ENCODE measurements around the gene STRADB. TPM values are rescaled to one million over a fixed set of nuclear protein-coding genes. Genes with fewer than 3 reads are reported as not detected.
A peak's percentile ranks its signal among the peaks of the same experiment; 100 is the strongest.
"Not testable (repeated sequence)": the region's sequence is repeated elsewhere in the genome, so short reads cannot be mapped to it uniquely, and the experiment has no call there.

Gene STRADB
- polyA plus RNA-seq (2013, experiment 1 of 2; ENCODE audit: insufficient read length), result 22.9 TPM
- 22.4 TPM for polyA plus RNA-seq (2013, experiment 2 of 2; ENCODE audit: insufficient read length)

- peak; percentile 96 for DNase-seq
Observed at GRCh38 chr2:201451292-201452057, at the start of gene STRADB, which contains the start of gene TRAK2. Gene STRADB (plus strand): TSS chr2:201451740. CDS start chr2:201454841, 3,101 bp downstream. Gene TRAK2 (minus strand): TSS chr2:201451458. CDS start chr2:201420507, 30,951 bp downstream.

- DNase-seq, result no peak
Observed at GRCh38 chr2:201401815-201402214, 49.7 kb upstream of the STRADB start.

DNA sequence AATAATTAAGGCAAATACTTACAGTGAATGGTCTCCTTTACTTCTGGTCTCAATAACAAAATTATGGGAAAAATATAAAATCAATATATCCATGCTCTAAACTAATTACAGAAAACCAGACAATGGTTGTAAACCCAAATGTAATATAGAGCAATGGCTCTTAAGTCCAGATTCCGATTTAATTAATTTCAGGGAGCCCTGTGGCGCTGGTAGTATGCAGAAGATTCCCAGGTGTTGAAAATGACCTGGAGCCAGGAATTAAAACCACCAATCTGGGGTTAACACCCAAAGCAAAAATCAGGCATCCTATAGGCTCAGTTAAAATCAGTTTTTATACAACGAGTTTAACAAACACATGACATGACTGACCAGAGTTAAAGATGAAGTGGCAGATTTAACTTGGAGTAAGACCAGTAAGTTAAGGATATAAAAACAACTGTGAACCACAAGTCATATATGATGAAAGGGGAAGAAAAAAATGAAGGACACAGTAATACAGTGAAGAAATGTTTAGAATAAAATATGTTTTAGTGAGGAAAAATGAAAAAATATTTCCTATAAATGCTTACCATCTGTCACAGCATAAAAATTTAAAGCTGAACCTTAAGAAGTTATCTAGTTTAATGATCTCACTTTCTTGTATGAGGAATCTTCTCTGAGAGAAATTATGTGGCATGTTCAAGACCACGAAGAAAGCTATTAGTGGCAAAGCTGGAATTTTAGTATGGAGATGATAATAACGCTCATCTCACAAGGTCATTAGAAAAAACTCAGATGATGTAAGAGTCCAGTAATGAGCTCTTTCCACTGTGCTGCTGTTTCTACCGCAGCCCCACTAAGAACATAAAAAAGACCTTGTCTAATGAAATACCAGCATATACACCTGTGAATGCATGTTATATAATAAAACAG is 48.6 kb upstream of the STRADB start:
- DNase-seq, result peak; percentile 69

DNA sequence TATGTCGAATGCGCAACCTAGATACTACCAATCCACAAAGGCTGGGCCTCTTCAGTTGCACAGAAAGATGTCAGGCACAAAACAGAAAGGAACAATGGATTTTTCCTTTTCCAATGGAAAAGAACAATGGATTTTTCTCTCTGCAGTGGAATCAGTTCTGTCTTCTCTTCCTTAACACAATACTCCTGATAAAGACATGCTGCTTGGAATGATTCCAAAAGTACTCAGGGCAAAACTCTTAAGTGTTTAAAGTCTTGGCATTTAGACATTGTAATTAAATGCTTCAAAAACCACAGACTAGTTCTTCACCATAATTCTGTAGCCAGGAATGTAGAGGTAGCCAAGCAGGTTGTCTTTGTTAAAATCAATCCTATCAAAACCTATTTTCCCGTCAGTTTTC is 47.7 kb upstream of the STRADB start:
- DNase-seq, result peak; percentile 27

- no peak for DNase-seq
Observed at GRCh38 chr2:201404699-201405280, 46.8 kb upstream of the STRADB start.

DNA sequence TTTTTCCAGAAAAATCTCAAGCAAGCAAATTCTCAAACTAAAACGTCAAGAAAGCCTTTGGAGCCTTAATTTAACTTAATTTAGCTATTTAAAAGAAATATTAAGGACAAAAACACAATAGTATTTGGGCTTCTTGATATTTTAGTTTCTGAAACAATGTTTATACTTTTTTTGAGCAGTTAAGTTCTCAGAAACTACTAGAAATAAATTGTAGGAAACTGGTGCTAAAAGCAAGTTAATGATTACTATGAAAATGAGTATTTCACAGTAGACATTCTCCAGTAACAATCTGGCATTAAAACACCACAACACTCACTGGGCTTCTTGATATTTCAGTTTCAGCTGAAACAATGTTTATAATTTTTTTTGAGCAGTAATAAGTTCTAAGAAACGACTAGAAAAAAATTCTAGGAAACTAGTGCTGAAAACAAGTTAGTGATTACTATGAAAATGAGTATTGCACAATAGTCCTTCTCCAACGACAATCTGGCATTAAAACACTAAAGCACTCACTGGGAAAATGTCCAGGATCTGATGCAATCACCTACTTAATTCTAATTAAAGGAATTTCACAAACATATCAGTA is 45.4 kb upstream of the STRADB start:
- DNase-seq, result peak; percentile 46

GRCh38 chr2:201407265-201407664 is 44.3 kb upstream of the STRADB start:
- DNase-seq, result no peak

DNA sequence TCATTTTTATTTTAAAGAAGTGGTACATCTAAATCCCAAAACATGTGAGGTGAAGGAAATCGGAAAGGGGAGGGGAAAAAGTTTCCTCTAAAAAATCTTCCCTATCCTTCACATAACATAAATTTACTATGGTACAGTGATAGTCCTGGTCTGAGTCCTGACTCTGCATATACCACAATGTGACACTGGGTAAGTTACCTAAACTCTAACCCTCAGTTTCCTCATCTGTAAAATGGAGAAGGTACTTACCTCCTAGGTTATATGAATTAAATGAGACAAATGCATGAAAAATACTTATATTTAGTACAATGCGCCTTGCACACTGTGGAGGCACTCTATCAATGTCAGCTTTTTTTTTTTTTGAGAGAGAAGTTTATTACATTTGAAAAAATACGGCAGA is 42.6 kb upstream of the STRADB start:
- no peak for DNase-seq

DNA sequence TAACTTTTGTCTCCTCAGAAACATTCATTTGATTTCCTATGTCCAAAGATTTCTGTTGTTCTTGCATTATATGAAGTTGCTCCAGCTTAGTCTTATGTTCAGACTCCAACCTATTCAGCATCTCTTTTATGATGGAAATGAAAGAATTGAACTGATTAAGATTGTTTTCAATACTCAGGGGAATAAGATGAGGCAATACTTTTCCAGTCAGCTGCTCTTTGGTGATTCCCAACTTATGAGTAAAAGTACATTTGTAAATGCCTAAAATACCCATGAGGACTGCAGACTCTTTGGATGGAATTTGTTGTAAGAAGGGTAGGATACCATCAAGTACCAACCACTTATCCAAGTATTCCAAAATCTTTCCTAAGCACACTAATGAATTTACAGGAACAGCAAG is 40.1 kb upstream of the STRADB start:
- peak; percentile 63 for DNase-seq

- DNase-seq, result no peak
Observed at GRCh38 chr2:201413143-201413542, 38.4 kb upstream of the STRADB start.

DNA sequence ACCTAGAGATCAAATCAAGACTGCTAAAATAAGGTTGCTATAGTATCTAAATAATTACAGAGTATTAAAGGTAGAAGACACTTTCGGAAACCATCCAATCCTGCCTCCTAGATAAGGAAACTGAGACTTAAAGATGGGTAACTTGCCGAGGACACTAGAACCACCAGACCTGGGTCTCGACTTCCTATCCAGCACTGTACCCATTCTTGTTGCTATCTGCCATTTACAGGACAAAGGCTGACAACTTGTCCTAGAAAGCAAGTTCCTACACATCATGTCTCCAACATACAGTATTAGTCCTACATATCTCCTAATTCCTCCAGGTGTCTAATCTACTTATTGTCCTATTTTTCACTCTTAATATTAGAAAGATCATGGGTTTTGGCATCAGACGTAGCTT is 38.0 kb upstream of the STRADB start:
- no peak for DNase-seq

- DNase-seq, result peak; percentile 78
Observed at GRCh38 chr2:201414099-201415023, 37.2 kb upstream of the STRADB start.

DNA sequence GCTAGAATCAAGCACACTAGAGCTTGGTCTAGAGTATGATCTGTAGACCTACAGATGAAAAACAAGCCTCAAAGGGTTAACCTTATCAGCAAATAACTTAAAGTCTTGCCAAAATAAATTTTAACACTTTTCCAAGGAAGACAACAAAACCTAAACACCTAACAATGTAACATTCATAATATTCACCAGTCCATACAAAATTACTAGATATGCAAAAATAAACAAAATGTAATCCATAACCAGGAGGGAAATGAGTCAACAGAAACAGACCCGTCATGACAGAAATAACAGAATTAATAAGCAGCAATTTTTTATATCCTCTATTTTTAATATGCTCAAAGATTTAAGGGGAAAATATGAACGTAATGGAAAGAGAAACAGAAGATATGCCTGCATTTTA is 36.4 kb upstream of the STRADB start:
- no peak for DNase-seq

GRCh38 chr2:201419057-201419635 is 32.4 kb upstream of the STRADB start:
- no peak for DNase-seq

DNA sequence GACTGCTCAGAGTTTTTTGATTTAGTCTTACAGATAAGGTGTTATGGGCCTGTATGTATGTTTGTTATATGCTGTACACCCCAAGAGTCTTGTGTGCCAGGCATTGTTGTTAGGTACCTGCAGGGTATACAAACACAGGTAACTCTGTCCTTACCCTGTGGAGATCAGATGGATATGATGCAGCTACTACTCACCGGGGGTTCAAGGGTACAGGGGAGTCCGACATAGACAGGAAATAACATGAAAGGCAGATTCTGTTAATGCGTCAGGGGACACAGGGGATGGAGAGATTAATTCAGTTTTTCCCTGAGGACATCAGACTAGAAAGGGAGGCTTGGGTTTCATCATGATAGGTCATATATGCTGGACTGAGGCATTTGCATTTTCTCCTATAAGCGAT is 31.6 kb upstream of the STRADB start:
- DNase-seq, result no peak

- DNase-seq, result peak; percentile 87
Observed at GRCh38 chr2:201420442-201421113, 31.0 kb upstream of the STRADB start.

DNA sequence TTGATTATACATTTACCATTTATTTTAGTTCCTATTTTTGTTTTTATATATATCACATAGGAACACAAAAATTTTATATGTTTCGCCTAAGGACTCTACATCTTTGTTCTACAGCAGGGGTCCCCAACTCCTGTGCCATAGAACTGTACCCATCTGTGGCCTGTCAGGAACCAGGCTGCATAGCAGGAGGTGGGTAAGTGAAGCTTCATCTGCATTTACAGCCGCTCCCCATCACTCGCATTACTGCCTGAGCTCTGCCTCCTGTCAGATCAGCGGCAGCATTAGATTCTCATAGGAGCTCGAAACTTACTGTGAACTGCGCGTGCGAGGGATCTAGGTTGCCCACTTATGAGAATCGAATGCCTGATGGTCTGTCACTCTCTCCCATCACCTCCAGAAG is 25.6 kb upstream of the STRADB start:
- no peak for DNase-seq

- not testable (repeated sequence) for DNase-seq
Observed at GRCh38 chr2:201428366-201428765, 23.2 kb upstream of the STRADB start.

DNA sequence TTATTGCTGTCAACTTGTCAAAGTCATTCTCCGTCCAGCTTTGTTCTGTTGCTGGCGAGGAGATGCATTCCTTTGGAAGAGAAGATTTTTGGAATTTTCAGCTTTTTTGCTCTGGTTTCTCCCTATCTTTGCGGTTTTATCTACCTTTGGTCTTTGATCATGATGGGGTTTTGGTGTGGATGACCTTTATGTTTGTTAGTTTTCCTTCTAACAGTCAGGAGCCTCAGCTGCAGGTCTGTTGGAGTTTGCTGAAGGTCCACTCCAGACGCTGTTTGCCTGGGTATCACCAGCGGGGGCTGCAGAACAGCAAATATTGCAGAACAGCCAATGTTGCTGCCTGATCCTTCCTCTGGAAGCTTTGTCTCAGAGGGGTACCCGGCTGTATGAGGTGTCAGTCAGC is 21.7 kb upstream of the STRADB start:
- DNase-seq, result not testable (repeated sequence)

DNA sequence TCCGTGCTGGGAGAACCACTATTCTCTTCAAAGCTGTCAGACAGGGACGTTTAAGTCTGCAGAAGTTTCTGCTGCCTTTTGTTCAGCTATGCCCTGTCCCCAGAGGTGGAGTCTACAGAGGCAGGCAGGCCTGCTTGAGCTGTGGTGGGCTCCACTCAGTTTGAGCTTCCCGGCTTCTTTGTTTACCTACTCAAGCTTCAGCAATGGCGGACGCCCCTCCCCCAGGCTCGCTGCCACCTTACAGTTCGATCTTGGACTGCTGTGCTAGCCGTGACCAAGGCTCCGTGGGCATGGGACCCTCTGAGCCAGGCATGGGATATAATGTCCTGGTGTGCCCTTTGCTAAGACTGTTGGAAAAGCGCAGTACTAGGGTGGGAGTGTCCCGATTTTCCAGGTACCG is 21.2 kb upstream of the STRADB start:
- not testable (repeated sequence) for DNase-seq

Data from fibroblast of skin of back (primary cell).